NCI-H748 (cell line): ENCODE data around the gene POU5F1.
"Not testable (repeated sequence)": the region's sequence is repeated elsewhere in the genome, so short reads cannot be mapped to it uniquely, and the experiment has no call there.

Experiments used
- DNase-seq: peaks from one replicate; lab custom pipeline; 2025; ENCODE audit not compliant: unreplicated experiment; lab: John Stamatoyannopoulos, UW

POU5F1 gene

GRCh38 chr6:31170600-31170881, at the start of gene POU5F1:
Gene POU5F1, minus strand, starts transcription at chr6:31170682. Its CDS starts 62 bp downstream, at chr6:31170620.
- DNase-seq: no peak

DNA sequence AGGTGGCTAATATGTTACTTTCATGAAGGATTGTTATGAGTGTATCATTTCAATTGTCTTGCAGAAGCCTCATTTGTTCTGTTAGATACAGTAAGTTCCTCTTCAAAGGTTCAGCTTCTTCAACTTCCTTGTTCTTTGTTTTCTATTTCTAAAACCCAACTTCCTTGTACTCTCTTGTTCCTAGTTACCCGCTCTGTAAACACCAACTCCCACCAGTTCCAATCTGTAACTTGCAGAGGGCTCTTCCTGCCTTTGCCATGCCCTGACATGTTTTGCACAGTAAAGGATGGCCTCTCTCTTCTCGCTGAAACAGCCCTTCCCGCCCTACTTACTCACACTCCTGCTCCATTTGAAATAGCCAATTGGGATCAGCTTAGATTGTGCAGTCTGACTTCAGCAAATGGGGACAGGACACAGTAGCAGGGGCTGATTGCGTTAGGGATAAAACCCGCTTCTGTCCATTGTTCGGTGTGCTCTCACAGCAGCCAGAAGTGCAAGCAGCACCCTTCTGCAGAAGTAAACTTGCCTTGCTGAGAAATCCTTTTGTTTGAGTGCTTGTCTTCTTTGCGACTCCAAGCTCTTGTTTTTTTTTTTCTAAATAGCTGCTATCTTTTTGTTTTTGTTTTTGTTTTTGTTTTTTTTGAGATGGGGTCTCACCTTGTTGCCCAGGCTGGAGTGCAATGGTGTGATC, 45.9 kb upstream of the POU5F1 start:
- DNase-seq: peak; percentile 18

- not testable (repeated sequence) for DNase-seq
Measured at GRCh38 chr6:31215216-31215615, 44.7 kb upstream of the POU5F1 start.

GRCh38 chr6:31214516-31214915, 44.0 kb upstream of the POU5F1 start:
- no peak for DNase-seq

DNA sequence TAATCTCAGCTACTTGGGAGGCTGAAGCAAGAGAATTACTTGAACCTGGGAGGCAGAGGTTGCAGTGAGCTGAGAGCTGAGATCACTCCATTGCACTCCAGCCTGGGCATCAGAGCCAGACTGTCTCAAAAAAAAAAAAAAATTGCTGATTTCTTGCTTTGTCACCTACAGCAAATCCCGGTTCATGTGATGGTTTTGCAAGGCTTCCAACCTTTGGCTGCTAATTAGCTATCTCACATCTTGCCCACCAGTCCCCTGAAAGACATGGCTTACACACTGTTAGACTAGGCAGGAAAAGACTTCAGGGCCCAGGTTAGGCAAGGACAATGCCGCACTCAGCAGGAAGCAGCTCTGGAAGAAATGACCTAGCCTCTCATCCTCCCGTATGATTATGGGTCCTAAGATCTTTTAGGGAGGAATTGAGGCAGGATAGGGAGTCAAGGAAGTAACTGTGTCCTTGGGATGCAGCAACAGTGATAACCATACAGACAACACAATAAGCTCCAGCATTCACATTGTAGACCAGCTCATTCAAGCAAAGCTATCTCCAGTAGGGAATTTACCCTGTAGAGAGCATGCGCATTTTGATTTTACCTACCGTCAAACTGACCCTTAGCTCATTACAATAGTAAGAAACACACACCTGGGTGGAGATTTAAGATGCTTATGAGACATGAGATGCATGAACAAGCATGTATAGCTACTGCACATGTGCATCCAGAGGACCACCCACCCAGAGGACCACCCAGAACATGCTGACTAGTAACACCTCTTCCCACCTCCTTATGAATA, 40.5 kb upstream of the POU5F1 start:
- no peak for DNase-seq

DNA sequence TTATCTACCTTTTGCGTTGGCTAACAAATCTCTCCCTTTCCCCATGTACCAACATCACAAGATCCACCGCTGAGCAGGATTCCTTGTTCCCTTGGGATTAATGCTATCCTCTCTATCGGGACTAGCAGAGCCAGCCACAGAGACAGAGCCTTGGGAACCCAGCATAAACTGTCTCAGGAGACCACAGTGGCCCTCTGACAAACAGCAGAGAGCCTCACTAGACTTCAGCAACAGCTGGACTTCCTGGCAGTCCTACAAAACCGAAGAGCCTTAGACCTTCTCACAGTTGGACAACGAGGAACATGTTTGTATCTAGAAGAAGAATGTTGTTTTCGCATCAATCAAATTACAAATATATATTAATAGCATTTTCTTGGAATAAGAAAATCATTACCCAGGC, 39.6 kb upstream of the POU5F1 start:
- DNase-seq: no peak

GRCh38 chr6:31209137-31209536, 38.7 kb upstream of the POU5F1 start:
- DNase-seq: no peak

DNA sequence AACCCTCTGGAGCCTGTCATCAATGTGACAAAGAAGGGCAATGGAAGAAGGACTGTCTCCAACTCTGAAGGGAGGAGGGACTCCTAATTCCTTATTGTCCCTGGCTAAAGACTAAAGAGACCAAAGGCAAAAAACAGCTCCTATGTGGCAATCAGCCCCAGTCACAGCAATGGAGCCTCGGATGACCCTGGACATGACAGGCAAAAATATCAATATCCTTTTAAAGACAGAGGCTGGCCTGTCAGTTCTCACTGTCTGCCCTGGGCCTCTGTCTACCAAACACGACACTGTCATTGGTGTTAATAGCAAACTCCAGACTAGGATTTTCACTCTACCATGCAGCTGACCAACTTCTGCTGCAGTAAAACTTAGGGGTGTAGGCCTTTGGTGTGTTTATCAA, 38.0 kb upstream of the POU5F1 start:
- DNase-seq: no peak

- no peak for DNase-seq
Measured at GRCh38 chr6:31205638-31206037, 35.2 kb upstream of the POU5F1 start.

GRCh38 chr6:31204751-31205145, 34.3 kb upstream of the POU5F1 start:
- DNase-seq: no peak

- DNase-seq: peak; percentile 93
Measured at GRCh38 chr6:31203345-31203979, 33.0 kb upstream of the POU5F1 start.

- DNase-seq: no peak
Measured at GRCh38 chr6:31202259-31203166, 32.0 kb upstream of the POU5F1 start.

GRCh38 chr6:31199105-31199452, 28.6 kb upstream of the POU5F1 start:
- not testable (repeated sequence) for DNase-seq

DNA sequence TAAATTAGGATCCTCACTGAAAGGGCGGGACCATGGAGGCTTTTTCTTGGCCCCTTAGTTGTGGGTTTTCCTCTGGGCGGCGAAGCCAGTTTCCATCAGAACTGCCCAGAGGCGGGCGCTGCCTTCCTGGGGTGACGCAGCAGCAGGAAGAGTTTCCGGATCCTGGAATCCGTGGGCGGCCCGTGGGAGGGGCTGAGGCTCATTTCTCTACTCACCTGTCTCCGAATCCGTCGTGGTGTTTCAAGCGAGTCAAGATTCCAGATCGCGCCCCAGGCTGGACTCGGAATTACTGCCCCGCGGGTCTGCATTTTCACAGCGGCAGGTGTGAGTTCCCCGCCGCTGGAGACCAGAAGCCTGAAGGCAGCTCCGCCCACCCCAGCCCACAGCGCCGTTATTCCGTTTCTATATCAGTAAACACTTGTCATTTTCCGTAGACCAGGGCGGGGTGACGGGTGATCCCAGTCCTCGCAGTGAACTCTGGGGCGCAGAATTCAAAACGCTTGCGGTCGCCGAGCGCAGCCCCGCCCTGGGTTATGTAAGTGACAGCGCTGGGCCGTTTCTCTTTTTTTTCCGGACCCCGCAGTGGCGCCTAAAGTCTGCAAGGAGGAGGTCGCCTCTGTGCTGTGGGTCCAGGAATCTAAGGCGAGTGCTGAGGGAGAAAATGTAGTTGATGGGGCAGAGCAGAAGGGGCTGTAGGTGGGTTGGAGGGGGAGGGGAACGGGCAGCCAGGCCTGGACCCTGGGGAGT, 27.2 kb upstream of the POU5F1 start:
- DNase-seq: peak; percentile 96

DNA sequence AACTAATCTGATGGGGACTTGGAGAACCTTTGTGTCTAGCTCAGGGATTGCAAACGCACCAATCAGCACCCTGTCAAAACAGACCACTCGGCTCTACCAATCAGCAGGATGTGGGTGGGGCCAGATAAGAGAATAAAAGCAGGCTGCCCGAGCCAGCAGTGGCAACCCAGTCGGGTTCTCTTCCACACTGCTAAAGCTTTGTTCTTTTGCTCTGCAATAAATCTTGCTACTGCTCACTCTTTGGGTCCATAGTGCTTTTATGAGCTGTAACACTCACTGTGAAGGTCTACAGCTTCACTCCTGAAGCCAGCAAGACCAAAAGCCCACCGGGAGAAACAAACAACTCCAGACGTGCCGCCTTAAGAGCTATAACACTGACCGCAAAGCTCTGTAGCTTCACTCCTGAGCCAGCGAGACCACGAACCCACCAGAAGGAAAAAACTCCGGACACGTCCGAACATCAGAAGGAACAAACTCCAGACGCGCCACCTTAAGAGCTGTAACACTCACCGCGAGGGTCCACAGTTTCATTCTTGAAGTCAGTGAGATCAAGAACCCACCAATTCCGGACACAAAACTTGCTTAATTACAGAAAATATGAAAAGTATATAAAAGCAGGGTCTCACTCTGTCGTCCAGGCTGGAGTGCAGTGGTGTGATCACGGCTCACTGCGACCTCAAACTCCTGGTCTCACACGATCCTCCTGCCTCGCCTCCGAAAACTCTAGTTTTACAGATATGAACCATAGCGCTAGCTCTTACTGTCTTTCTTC, 26.0 kb upstream of the POU5F1 start:
- not testable (repeated sequence) for DNase-seq

DNA sequence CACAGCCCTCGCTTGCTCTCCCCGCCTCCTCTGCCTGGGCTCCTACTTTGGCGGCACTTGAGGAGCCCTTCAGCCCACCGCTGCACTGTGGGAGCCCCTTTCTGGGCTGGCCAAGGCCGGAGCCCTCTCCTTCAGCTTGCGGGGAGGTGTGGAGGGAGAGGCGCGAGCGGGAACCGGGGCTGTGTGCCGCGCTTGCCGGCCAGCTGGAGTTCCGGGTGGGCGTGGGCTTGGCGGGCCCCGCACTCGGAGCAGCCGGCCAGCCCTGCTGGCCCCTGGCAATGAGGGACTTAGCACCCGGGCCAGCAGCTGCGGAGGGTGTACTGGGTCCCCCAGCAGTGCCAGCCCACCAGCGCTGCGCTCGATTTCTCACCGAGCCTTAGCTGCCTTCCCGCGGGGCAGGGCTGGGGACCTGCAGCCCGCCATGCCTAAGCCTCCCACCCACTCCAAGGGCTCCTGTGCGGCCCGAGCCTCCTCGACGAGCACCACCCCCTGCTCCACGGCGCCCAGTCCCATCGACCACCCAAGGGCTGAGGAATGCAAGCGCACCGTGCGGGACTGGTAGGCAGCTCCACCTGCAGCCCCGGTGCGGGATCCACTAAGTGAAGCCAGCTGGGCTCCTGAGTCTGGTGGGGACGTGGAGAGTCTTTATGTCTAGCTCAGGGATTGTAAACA, 25.0 kb upstream of the POU5F1 start:
- DNase-seq: not testable (repeated sequence)

DNA sequence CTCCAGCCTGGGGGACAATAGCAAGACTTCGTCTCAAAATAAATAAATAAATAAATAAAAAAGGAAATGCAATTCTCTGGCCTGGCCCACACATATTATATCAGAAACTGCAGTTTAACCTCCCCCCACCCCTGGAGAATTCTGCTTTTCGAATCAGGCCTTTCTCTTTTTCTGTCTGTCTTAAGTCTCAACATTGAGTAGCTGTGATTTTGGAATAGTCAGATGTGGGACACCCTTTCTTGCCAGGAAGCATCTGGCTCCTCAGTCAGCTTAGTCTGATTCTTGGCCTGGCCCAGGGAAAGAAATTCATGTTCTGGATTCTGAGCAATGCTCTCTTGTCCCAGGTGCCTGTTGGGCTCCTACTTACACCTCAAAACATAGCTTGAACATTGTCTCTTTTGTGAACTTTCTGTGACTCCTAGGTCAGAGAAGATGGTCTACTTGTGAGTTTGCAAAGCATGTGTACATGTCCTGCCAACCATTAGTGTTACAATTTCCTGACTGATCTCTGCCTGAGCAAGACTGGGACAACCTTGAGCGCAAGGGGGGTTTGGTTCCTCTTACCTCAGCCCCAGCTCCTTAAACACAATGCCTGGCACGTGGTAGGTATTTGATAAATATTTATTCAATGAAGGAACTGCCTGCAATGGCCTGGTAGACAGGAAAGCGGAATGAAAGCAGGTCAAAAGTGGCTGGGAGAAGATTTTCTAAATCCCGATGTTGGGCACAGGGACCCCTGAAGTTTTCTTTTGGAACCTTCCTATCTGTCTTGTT, 23.8 kb upstream of the POU5F1 start:
- DNase-seq: no peak

DNA sequence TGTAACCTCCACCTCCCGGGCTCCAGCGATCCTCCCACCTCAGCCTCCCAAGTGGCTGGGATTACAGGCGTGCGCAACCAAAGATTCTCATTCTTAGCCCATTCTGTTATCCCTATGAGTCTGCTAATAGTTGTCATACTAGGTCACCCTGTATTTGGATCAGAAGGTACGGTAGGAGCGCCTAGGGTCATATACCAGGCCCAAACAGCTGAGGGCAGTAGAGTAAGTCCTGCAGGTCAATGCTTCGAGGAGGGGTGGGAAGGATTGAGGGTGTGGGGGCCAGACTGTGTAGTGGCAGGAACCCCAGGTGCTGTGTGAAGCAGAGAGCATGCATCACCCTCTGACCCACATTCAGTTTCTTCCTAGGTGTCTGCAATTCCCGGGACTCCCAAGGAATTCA, 22.7 kb upstream of the POU5F1 start:
- DNase-seq: no peak
